DMS 273 treated with DMSO at 0.1 percent for 48 hours (cell line): ENCODE data around the gene CITED4.

Source experiments
- DNase-seq: peaks from one replicate; lab custom pipeline; 2025; lab: John Stamatoyannopoulos, UW

The CITED4 gene

DNA sequence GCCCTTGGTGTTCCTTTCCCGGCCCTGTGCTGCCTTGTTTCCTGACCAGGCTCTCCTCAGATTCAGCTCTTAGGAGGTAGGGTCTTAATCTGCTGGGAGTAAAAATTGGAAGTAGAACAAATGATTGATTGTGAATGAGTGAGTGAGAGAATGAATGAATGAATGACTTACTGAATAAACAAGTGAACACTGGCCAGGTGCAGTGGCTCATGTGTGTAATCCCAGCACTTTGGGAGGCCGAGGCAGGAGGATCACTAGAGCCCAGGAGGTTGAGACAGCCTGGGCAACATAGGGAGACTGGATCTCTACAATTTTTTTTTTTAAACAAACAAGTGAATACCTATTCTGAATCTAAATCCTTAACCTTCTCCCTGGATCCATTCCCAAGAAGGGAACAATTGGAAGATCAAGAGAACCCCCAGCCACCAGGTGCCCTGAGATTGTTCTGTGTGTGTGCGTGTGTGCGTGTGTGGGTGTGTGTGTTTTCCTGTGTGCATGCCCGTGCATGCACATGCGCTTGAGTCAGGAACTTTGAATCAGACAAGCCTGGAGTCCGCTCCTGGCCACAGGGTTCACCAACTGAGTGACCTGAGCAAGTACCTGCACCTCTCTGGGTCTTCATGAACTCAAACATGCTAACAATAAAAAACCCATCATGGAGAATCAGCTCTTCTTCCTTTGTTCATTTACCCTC lies 24.3 kb upstream of the CITED4 start:
- DNase-seq = no peak

- DNase-seq = no peak
Measured at GRCh38 chr1:40884055-40884795, 22.1 kb upstream of the CITED4 start.

- peak; percentile 100 for DNase-seq
Measured at GRCh38 chr1:40880813-40881549, 18.8 kb upstream of the CITED4 start.

DNA sequence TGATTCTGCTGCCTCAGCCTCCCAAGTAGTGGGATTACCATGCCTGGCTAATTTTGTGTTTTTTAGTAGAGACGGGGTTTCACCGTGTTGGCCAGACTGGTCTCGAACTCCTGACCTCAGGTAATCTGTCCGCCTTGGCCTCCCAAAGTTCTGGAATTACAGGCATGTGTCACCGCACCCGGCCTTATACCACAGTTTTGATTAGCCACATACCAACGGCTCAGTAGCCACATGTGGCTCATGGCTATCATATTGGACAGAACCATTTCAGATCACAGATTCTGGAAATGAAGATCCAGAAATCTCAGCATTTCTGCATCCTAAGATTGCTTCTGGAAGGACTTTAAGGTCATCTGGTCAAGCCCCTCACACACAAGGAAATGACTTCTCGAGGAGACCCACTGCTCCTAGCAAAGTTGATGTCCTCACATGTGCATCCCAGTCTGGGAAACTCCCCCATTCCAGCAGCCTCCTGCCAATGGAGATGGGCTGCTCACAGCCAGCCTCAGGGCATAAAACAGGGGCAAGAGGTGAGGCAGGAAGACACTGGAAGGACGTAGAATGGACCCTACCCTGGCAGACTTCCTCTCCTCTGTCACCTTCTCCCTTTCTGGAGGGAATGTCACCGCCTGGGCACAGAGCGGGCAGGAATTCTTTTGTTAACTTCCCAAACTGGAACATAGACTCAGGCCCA lies 17.5 kb upstream of the CITED4 start:
- DNase-seq = no peak

DNA sequence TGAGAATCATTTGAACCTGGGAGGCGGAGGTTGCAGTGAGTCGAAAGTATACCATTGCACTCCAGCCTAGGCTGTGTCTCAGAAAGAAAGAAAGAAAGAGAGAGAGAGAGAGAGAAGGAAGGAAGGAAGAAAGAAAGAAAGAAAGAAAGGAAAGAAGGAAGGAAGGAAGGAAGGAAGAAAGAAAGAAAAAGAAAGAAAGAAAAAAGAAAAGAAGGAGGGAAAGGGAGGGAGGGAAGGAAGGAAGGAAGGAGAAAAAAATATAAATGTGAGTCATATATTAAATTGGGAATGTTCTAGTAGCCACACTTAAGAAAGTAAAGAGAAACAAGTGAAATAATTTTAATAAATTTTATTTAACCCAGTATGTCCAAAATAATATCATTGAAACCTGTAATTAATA lies 16.7 kb upstream of the CITED4 start:
- no peak for DNase-seq

GRCh38 chr1:40877698-40878097 lies 15.5 kb upstream of the CITED4 start:
- DNase-seq = peak; percentile 100

- DNase-seq = no peak
Measured at GRCh38 chr1:40876891-40877290, 14.7 kb upstream of the CITED4 start.

- DNase-seq = no peak
Measured at GRCh38 chr1:40876436-40876761, 14.2 kb upstream of the CITED4 start.

GRCh38 chr1:40873863-40874472 lies 11.8 kb upstream of the CITED4 start:
- no peak for DNase-seq

DNA sequence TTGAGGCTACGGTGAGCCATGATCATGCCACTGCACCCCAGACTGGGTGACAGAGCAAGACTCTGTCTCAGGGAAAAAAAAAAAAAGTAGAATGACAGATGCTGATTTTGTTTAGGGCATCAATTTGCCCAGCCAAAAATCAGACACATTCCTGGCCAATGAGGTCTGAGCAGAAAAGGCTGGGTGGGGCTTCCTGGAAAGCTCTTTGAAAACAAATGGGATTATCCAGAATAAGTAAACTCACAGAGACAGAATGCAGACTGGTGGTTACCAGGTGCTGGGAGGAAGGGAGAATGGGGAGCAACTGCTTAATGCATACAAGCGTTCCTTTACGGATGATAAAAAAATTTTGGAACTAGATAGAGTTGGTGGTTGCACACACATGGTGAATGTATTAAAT lies 10.1 kb upstream of the CITED4 start:
- DNase-seq = peak; percentile 94

DNA sequence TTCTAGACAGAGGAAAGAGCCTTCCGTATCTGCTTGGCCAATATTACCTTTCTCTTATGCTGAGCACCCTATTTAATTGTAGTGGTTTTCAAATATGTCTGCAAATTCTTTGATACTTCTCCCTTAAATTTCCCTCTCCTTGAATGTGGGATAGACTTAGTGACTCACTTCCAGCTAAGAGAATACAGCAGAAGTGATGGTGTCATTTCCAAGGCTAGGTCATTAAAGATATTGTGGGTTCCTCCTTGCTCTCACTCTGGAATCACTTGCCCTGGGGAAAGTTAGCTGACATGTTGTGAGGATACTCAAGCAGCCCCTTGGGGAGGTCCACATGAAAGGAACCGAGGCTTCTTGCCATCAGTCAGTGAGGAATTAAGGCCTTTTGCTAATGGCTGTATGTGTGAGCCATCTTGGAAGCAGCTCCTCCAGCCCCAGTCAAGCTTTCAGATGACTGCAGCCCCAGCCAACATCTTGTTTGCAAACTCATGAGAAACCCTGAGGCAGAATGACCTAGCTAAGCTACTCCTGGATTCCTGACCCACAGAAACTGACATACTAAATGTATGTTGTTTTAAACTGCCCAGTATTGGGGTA lies 8.1 kb upstream of the CITED4 start:
- no peak for DNase-seq

DNA sequence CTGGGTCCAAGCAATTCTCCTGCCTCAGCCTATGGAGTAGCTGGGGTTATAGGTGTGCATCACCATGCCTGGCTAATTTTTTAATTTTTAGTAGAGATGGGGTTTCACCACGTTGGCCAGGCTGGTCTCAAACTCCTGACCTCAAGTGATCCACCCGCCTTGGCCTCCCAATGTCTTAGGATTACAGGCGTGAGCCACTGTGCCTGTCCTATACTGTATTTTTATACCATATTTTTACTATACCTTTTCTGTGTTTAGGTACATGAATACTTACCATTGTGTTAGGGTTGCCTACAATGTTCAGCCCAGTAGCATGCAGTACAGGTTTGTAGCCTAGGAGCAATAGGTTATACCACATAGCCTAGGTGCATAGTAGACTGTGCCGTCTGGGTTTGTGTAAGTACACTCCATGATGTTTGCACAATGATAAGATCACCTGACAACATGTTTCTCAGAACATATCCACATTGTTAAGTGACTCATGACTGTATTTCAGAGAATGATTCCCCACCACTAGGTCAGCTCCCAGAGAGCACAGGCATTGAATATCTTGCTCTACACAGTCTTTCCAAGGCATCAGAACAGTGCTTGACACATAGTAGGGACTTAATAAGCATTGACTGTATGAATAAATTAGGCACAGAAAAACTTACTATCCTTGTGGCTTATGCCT lies 6.0 kb upstream of the CITED4 start:
- DNase-seq = peak; percentile 91

DNA sequence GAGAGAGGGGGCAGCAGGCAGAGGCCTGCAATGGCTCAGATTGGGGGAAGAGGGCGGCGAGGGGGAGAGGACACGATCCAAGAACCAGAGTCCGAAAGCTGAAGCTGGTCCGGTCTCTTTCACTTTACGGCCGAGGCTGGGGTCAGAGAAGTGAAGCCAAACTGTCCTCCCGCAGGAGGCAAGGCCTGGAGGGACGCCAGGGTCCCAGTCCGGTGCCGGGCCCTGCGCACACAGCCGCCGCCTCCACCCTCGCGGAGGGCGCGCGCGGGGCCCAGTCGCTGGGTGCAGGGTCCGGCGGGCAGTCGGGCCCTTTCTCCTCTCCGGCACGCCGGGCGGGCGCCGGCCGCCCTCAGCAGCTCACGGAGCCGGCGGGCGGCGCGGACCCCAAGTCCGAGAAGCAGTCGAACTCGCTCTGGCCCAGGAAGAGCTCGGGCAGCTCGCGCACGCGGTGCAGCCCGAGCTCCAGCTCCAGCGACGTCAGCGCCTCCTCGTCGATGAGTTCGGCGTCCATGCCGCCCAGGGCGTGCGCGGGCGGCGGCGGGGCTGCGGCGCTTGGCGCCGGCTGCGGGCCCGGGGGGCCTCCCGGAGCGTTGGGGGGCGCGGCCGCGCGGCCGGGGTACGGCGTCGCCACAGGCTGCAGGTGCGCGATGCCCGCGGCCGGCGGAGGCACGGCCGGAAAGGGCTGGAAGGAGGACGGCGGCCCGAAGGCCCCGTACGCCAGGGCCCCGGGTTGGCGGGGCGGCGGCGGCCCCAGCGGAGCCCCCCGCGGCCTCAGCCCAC lies 749 bp downstream of the CITED4 start:
- no peak for DNase-seq

- DNase-seq = no peak
Measured at GRCh38 chr1:40860706-40861223, 1.4 kb downstream of the CITED4 start.

DNA sequence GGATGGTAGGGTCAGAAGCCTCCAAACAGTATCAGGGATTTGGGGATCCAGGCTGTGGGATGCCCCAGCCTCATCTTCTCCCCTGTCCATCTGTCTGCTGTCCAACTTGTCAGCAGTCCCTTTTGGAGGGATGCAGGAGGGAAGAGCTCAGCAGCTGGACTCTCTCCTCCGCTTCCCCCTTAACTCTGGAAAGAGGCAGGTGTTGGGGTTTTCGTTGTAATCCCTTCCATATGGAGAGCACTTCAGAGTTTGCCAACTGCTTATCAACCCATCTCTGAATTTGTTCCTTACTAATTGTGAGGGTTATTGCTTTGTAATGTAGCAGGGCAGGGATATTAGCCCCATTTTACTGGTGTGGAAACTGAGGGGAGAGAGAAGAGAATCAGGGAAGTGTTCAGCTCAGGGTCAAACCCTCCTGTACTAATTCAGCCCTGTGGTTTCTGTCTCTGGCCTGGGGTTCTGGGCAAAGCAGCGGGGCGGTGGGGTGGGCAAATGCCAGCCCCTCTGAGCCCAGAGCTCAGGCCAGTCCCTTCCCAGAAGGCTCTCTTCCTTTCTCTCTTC lies 3.2 kb downstream of the CITED4 start:
- DNase-seq = peak; percentile 100

GRCh38 chr1:40857737-40858136 lies 4.4 kb downstream of the CITED4 start:
- peak; percentile 100 for DNase-seq

GRCh38 chr1:40856656-40857302 lies 5.4 kb downstream of the CITED4 start:
- DNase-seq = no peak

GRCh38 chr1:40856116-40856515 lies 6.0 kb downstream of the CITED4 start:
- DNase-seq = no peak

DNA sequence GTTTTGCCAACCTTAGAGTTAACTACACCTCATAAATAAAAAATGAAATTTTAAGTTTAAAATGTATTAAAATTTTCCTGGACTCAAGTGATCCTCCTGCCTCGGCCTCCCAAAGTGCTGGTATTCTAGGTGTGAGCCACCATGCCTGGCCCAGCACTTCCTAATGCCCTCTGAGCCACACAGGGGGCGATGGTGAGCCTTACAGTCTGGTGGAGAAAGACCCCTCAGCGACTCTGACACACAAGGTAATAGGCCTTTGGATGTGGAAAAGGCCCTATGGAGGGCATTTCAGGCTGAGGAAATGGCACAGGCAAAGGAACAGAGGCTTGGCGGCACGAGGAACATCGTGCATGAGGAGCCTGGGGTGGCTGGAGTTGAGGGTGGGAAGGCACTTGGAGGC lies 6.7 kb downstream of the CITED4 start:
- peak; percentile 83 for DNase-seq
